PC-9 (cell line): ENCODE measurements around the gene AOC3.

ENCODE experiments used
- CTCF ChIP-seq: fragments of 200-600 bp; sonication (generic); conservative IDR thresholded peaks from 2 replicates; pipeline ENCODE4 v1.6.1; 2017; ENCODE audit warnings: mixed run types, antibody characterized with exemption, mild to moderate bottlenecking, moderate library complexity
- EZH2 ChIP-seq: fragments of 200-600 bp; sonication (generic); IDR thresholded peaks from 2 replicates; pipeline ENCODE4 v1.8.0; 2017; ENCODE audit warnings: antibody characterized with exemption, low read depth

- TF ChIP-seq CTCF, result no peak
- no peak for TF ChIP-seq EZH2
Measured at GRCh38 chr17:42866631-42867575, 15.9 kb downstream of the AOC3 start.
